Measurements from ENCODE around the gene C2orf49.

Gene C2orf49

DNA sequence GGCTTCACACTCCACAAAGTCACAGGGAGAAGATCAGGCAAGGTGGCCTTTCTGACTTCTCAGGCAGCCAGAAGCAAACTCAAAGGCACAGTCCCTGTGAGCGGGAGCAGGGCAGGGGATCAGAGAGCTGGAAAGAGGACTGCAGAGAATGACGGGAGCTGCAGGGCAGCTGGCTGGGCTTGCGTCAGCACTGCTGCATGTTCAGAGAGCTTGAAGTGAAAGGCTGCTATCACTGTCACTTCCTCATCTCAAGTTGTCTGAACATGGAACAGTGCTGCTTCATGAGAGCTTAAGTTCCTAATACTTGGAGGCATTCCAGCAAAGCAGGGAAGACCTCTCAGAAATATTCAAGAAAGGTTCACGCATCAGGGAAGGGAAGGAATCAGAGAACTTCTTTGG, 28.2 kb upstream of the C2orf49 start:
- no peak overlapping the region for H2BK120ac ChIP-seq (ENCODE audit: low read depth, low read length)
- H3K27ac ChIP-seq (replicated peaks; ENCODE audit: low read length): no peak overlapping the region
- H3K79me1 ChIP-seq (ENCODE audit: low read depth, low read length): peaks cover 9% of the 10 kb centered on the region
- no peak overlapping the region for H3K9ac ChIP-seq (ENCODE audit: low read depth, low read length, poor library complexity)
- peaks cover 8 to 10% of the 10 kb centered on the region in 2 donors for H3K4me1 ChIP-seq (ENCODE audit: control insufficient read depth in 2 of 2, insufficient read depth in 1 of 2, low read depth in 1 of 2, low read length in 2 of 2)
- H3K18ac ChIP-seq (ENCODE audit: low read length): no peak overlapping the region
- no peak overlapping the region for H4K91ac ChIP-seq (ENCODE audit: low read depth, low read length, poor library complexity)
- H3K14ac ChIP-seq (ENCODE audit: low read length): no peak overlapping the region
- H3K9me3 ChIP-seq (replicated peaks in 1 of 2; ENCODE audit: control insufficient read depth in 2 of 2, insufficient read depth in 1 of 2, low read depth in 1 of 2, low read length in 2 of 2): peaks cover 0 to 5% of the 10 kb centered on the region in 2 donors
- no peak overlapping the region for H2AFZ ChIP-seq (ENCODE audit: low read length)
- H3K4me2 ChIP-seq (ENCODE audit: insufficient read depth, low read length, poor library complexity, severe bottlenecking): no peak overlapping the region
- H3K36me3 ChIP-seq (replicated peaks in 1 of 2; ENCODE audit: control insufficient read depth in 2 of 2, insufficient read depth in 2 of 2, low read length in 2 of 2): peaks cover 9 to 30% of the 10 kb centered on the region in 2 donors
- H2AK5ac ChIP-seq (ENCODE audit: low read depth, low read length): no peak overlapping the region
- no peak overlapping the region for H2BK15ac ChIP-seq (ENCODE audit: low read length)
- no CpG with 5 or more reads among the region's 4 CpGs for WGBS, 2 donors (ENCODE audit: extremely low coverage in 2 of 2, insufficient read length in 2 of 2, insufficient replicate concordance in 1 of 2)
- no peak overlapping the region for H2BK12ac ChIP-seq (ENCODE audit: low read length)
- H4K8ac ChIP-seq (ENCODE audit: low read depth, low read length): no peak overlapping the region
- no peak overlapping the region for H3K4ac ChIP-seq (ENCODE audit: low read length)
- no peak overlapping the region for H2BK5ac ChIP-seq (ENCODE audit: low read length)
- DNase-seq (ENCODE audit: low spot score): no peak
- H3K27me3 ChIP-seq (ENCODE audit: control insufficient read depth in 3 of 3, insufficient read depth in 3 of 3, low read depth in 1 of 3, low read length in 3 of 3): no peaks in the 10 kb centered on the region
- no peak overlapping the region for H3K23ac ChIP-seq (ENCODE audit: low read depth, low read length, poor library complexity)
- H3K4me3 ChIP-seq (ENCODE audit: low read length in 2 of 2): no peak overlapping the region

DNA sequence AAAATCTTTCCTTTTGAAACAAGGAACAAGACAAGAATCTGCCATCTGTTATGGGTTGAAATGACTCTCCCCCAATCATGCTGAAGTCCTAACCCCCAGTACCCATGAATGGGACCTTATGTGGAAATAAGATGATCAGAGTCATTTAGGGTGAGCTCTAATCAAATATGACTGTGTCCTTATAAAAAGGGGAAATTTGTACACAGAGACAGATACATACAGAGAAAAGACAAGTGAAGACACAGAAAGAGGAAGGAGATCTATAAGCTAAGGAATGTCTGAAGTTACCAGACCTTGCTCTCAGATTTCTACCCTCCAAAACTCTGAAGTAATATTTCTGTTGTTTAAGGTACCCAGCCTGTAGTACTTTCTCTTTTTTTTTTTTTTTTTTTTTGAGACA, 23.5 kb upstream of the C2orf49 start:
- Histone ChIP-seq H3K4me3 (ENCODE audit: low read length in 2 of 2) (no peak overlapping the region), H2AK5ac (ENCODE audit: low read depth, low read length) (no peak overlapping the region), H3K18ac (ENCODE audit: low read length) (no peak overlapping the region), H4K91ac (ENCODE audit: low read depth, low read length, poor library complexity) (no peak overlapping the region), H3K27ac (replicated peaks; ENCODE audit: low read length) (no peak overlapping the region), H2BK15ac (ENCODE audit: low read length) (no peak overlapping the region), H3K4me2 (ENCODE audit: insufficient read depth, low read length, poor library complexity, severe bottlenecking) (no peak overlapping the region), H3K4ac (ENCODE audit: low read length) (no peak overlapping the region), H3K23ac (ENCODE audit: low read depth, low read length, poor library complexity) (no peak overlapping the region), H2BK12ac (ENCODE audit: low read length) (no peak overlapping the region), H2BK120ac (ENCODE audit: low read depth, low read length) (no peak overlapping the region), H3K79me1 (ENCODE audit: low read depth, low read length) (peaks cover 7% of the 10 kb centered on the region), H4K8ac (ENCODE audit: low read depth, low read length) (no peak overlapping the region), H3K9ac (ENCODE audit: low read depth, low read length, poor library complexity) (no peak overlapping the region), H3K4me1 (ENCODE audit: control insufficient read depth in 2 of 2, insufficient read depth in 1 of 2, low read depth in 1 of 2, low read length in 2 of 2) (peaks cover 4% of the 10 kb centered on the region in 2 donors), H2BK5ac (ENCODE audit: low read length) (no peak overlapping the region), H3K9me3 (replicated peaks in 1 of 2; ENCODE audit: control insufficient read depth in 2 of 2, insufficient read depth in 1 of 2, low read depth in 1 of 2, low read length in 2 of 2) (peaks cover 0 to 5% of the 10 kb centered on the region in 2 donors), H2AFZ (ENCODE audit: low read length) (no peak overlapping the region), H3K27me3 (ENCODE audit: control insufficient read depth in 3 of 3, insufficient read depth in 3 of 3, low read depth in 1 of 3, low read length in 3 of 3) (no peaks in the 10 kb centered on the region), H3K14ac (ENCODE audit: low read length) (no peak overlapping the region), H3K36me3 (replicated peaks in 1 of 2; ENCODE audit: control insufficient read depth in 2 of 2, insufficient read depth in 2 of 2, low read length in 2 of 2) (no peaks in the 10 kb centered on the region)
- no peak for DNase-seq (ENCODE audit: low spot score)

DNA sequence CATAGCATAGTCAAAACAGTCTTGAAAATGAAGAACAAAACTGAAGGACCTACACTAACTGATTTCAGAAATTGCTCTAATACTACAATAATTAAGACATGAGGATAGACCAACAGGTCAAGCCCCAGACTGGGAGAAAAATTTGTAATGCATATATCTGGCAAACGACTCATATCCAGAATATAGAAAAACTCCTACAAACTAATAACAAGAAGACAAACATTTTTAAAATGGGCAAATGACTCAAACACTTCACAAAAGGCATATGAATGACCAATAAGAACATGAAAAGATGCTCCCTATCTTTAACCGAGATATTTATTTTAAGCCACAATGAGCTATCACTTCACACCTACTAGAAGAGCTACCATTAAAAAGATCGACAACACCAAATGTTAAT, 22.0 kb upstream of the C2orf49 start:
- no peak overlapping the region for H4K8ac ChIP-seq (ENCODE audit: low read depth, low read length)
- no peak overlapping the region for H2BK12ac ChIP-seq (ENCODE audit: low read length)
- DNase-seq (ENCODE audit: low spot score): no peak
- peaks cover 1% of the 10 kb centered on the region for H3K79me1 ChIP-seq (ENCODE audit: low read depth, low read length)
- H3K27me3 ChIP-seq (ENCODE audit: control insufficient read depth in 3 of 3, insufficient read depth in 3 of 3, low read depth in 1 of 3, low read length in 3 of 3): no peaks in the 10 kb centered on the region
- H3K4ac ChIP-seq (ENCODE audit: low read length): no peak overlapping the region
- no peak overlapping the region for H3K4me2 ChIP-seq (ENCODE audit: insufficient read depth, low read length, poor library complexity, severe bottlenecking)
- no peak overlapping the region for H2BK5ac ChIP-seq (ENCODE audit: low read length)
- no peaks in the 10 kb centered on the region for H3K4me1 ChIP-seq (ENCODE audit: control insufficient read depth in 2 of 2, insufficient read depth in 1 of 2, low read depth in 1 of 2, low read length in 2 of 2)
- no peak overlapping the region for H3K27ac ChIP-seq (replicated peaks; ENCODE audit: low read length)
- H4K91ac ChIP-seq (ENCODE audit: low read depth, low read length, poor library complexity): no peak overlapping the region
- no peak overlapping the region for H2AK5ac ChIP-seq (ENCODE audit: low read depth, low read length)
- no peak overlapping the region for H2BK15ac ChIP-seq (ENCODE audit: low read length)
- no peak overlapping the region for H2BK120ac ChIP-seq (ENCODE audit: low read depth, low read length)
- H3K18ac ChIP-seq (ENCODE audit: low read length): no peak overlapping the region
- WGBS, 2 donors (ENCODE audit: extremely low coverage in 2 of 2, insufficient read length in 2 of 2, insufficient replicate concordance in 1 of 2): no CpG with 5 or more reads among the region's 3 CpGs
- no peak overlapping the region for H3K14ac ChIP-seq (ENCODE audit: low read length)
- peaks cover 0 to 1% of the 10 kb centered on the region in 2 donors for H3K9me3 ChIP-seq (replicated peaks in 1 of 2; ENCODE audit: control insufficient read depth in 2 of 2, insufficient read depth in 1 of 2, low read depth in 1 of 2, low read length in 2 of 2)
- H3K9ac ChIP-seq (ENCODE audit: low read depth, low read length, poor library complexity): no peak overlapping the region
- H3K23ac ChIP-seq (ENCODE audit: low read depth, low read length, poor library complexity): no peak overlapping the region
- no peak overlapping the region for H2AFZ ChIP-seq (ENCODE audit: low read length)
- H3K4me3 ChIP-seq (ENCODE audit: low read length in 2 of 2): no peak overlapping the region
- no peaks in the 10 kb centered on the region for H3K36me3 ChIP-seq (replicated peaks in 1 of 2; ENCODE audit: control insufficient read depth in 2 of 2, insufficient read depth in 2 of 2, low read length in 2 of 2)

DNA sequence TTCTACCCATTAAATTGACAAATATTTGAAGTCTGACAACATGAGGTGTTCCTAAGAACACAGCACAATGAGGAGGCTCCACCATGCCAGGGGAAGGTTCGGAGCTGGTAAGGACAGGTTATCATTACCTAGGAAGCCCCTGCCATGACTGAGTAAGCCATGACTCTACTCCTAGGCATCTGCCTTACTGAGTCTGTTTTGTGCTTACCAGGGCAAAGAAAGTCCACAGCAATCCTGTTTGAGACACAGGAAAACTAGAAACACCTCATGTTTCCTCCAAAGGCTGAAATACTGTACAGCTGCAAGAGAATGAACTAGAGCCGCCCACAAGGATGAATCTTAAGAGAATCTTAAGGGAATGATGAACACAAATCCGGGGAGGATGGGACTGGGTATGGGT, 19.4 kb upstream of the C2orf49 start:
- no peak overlapping the region for H3K27ac ChIP-seq (replicated peaks; ENCODE audit: low read length)
- H3K14ac ChIP-seq (ENCODE audit: low read length): no peak overlapping the region
- no peak overlapping the region for H2BK12ac ChIP-seq (ENCODE audit: low read length)
- no peak overlapping the region for H3K18ac ChIP-seq (ENCODE audit: low read length)
- no peaks in the 10 kb centered on the region for H3K9me3 ChIP-seq (replicated peaks in 1 of 2; ENCODE audit: control insufficient read depth in 2 of 2, insufficient read depth in 1 of 2, low read depth in 1 of 2, low read length in 2 of 2)
- no peak overlapping the region for H3K9ac ChIP-seq (ENCODE audit: low read depth, low read length, poor library complexity)
- H4K91ac ChIP-seq (ENCODE audit: low read depth, low read length, poor library complexity): no peak overlapping the region
- no peaks in the 10 kb centered on the region for H3K27me3 ChIP-seq (ENCODE audit: control insufficient read depth in 3 of 3, insufficient read depth in 3 of 3, low read depth in 1 of 3, low read length in 3 of 3)
- peaks cover 0 to 6% of the 10 kb centered on the region in 2 donors for H3K36me3 ChIP-seq (replicated peaks in 1 of 2; ENCODE audit: control insufficient read depth in 2 of 2, insufficient read depth in 2 of 2, low read length in 2 of 2)
- H3K4me2 ChIP-seq (ENCODE audit: insufficient read depth, low read length, poor library complexity, severe bottlenecking): no peak overlapping the region
- no peak overlapping the region for H4K8ac ChIP-seq (ENCODE audit: low read depth, low read length)
- no peak overlapping the region for H2BK120ac ChIP-seq (ENCODE audit: low read depth, low read length)
- no CpG with 5 or more reads among the region's 3 CpGs for WGBS, 2 donors (ENCODE audit: extremely low coverage in 2 of 2, insufficient read length in 2 of 2, insufficient replicate concordance in 1 of 2)
- H2BK5ac ChIP-seq (ENCODE audit: low read length): no peak overlapping the region
- no peak overlapping the region for H2BK15ac ChIP-seq (ENCODE audit: low read length)
- no peak overlapping the region for H2AFZ ChIP-seq (ENCODE audit: low read length)
- H3K79me1 ChIP-seq (ENCODE audit: low read depth, low read length): peaks cover 1% of the 10 kb centered on the region
- no peak overlapping the region for H3K23ac ChIP-seq (ENCODE audit: low read depth, low read length, poor library complexity)
- no peak overlapping the region for H3K4me3 ChIP-seq (ENCODE audit: low read length in 2 of 2)
- H3K4ac ChIP-seq (ENCODE audit: low read length): no peak overlapping the region
- no peak overlapping the region for H2AK5ac ChIP-seq (ENCODE audit: low read depth, low read length)
- no peak for DNase-seq (ENCODE audit: low spot score)
- no peaks in the 10 kb centered on the region for H3K4me1 ChIP-seq (ENCODE audit: control insufficient read depth in 2 of 2, insufficient read depth in 1 of 2, low read depth in 1 of 2, low read length in 2 of 2)
